Liver (tissue), 3 donors: ENCODE data around the gene ATG4B.

Source experiments
- CTCF ChIP-seq: fragments of 150-350 bp; IDR thresholded peaks from 2 replicates; pipeline ENCODE4 v1.5.1; 2017; ENCODE audit warnings: improper control_type of control experiment, low read depth, low read length; ENCODE audit not compliant: missing input control
- FOXA1 ChIP-seq: IDR thresholded peaks from 2 replicates; pipeline ENCODE4 v1.6.1; 2016; ENCODE audit warnings: antibody characterized with exemption
- TAF1 ChIP-seq: conservative IDR thresholded peaks from 2 replicates; pipeline ENCODE4 v1.6.1; 2016; ENCODE audit warnings: antibody characterized with exemption, mild to moderate bottlenecking
- donor health status: healthy.
- donor health status: healthy.

GRCh38 chr2:241665731-241666440 is 28.4 kb downstream of the ATG4B start:
- TF ChIP-seq CTCF (no peak), FOXA1 (no peak), TAF1 (no peak)
